Measurements from ENCODE around the gene MYL4. TPM values are rescaled to one million over a fixed set of nuclear protein-coding genes. Genes with fewer than 3 reads are reported as not detected.
"Not testable (repeated sequence)": the region's sequence is repeated elsewhere in the genome, so short reads cannot be mapped to it uniquely, and the experiment has no call there.

The MYL4 gene
- 0.27 TPM for total RNA-seq

GRCh38 chr17:47208744-47209488 is at the start of gene MYL4:
Gene MYL4 (plus strand): TSS chr17:47209348. CDS start chr17:47209423, 75 bp downstream.
- no peak for DNase-seq (ENCODE audit: low read depth in 2 of 3, low spot score in 2 of 3)

- peak in 2 of 3 donors; percentile 24 to 48 for DNase-seq (ENCODE audit: low read depth in 2 of 3, low spot score in 2 of 3)
Observed at GRCh38 chr17:47162013-47162622, 47.0 kb upstream of the MYL4 start.

- no peak for DNase-seq (ENCODE audit: low read depth in 2 of 3, low spot score in 2 of 3)
Observed at GRCh38 chr17:47164263-47164662, 44.9 kb upstream of the MYL4 start.

GRCh38 chr17:47165137-47165536 is 44.0 kb upstream of the MYL4 start:
- DNase-seq (ENCODE audit: low read depth in 2 of 3, low spot score in 2 of 3): no peak

GRCh38 chr17:47166854-47167253 is 42.3 kb upstream of the MYL4 start:
- DNase-seq (ENCODE audit: low read depth in 2 of 3, low spot score in 2 of 3): not testable (repeated sequence)

- DNase-seq (ENCODE audit: low read depth in 2 of 3, low spot score in 2 of 3): not testable (repeated sequence)
Observed at GRCh38 chr17:47168896-47169295, 40.3 kb upstream of the MYL4 start.

- no peak for DNase-seq (ENCODE audit: low read depth in 2 of 3, low spot score in 2 of 3)
Observed at GRCh38 chr17:47170710-47171109, 38.4 kb upstream of the MYL4 start.

- DNase-seq (ENCODE audit: low read depth in 2 of 3, low spot score in 2 of 3): no peak
Observed at GRCh38 chr17:47172696-47173565, 36.2 kb upstream of the MYL4 start.

GRCh38 chr17:47174823-47175222 is 34.3 kb upstream of the MYL4 start:
- DNase-seq (ENCODE audit: low read depth in 2 of 3, low spot score in 2 of 3): not testable (repeated sequence)

- no peak for DNase-seq (ENCODE audit: low read depth in 2 of 3, low spot score in 2 of 3)
Observed at GRCh38 chr17:47176389-47176826, 32.7 kb upstream of the MYL4 start.

- no peak for DNase-seq (ENCODE audit: low read depth in 2 of 3, low spot score in 2 of 3)
Observed at GRCh38 chr17:47177261-47177660, 31.9 kb upstream of the MYL4 start.

- no peak for DNase-seq (ENCODE audit: low read depth in 2 of 3, low spot score in 2 of 3)
Observed at GRCh38 chr17:47179141-47179540, 30.0 kb upstream of the MYL4 start.

- DNase-seq (ENCODE audit: low read depth in 2 of 3, low spot score in 2 of 3): no peak
Observed at GRCh38 chr17:47180337-47180736, 28.8 kb upstream of the MYL4 start.

- not testable (repeated sequence) for DNase-seq (ENCODE audit: low read depth in 2 of 3, low spot score in 2 of 3)
Observed at GRCh38 chr17:47180988-47181387, 28.2 kb upstream of the MYL4 start.

- DNase-seq (ENCODE audit: low read depth in 2 of 3, low spot score in 2 of 3): no peak
Observed at GRCh38 chr17:47184681-47185080, 24.5 kb upstream of the MYL4 start.

GRCh38 chr17:47188271-47188875 is 20.8 kb upstream of the MYL4 start:
- DNase-seq (ENCODE audit: low read depth in 2 of 3, low spot score in 2 of 3): peak; percentile 13 to 24 (median 17)

GRCh38 chr17:47188876-47189731 is 20.0 kb upstream of the MYL4 start, which contains the start of gene CDC27:
Gene CDC27 (minus strand): TSS chr17:47189295. CDS start chr17:47189172, 123 bp downstream.
- peak; percentile 98 to 100 (median 99) for DNase-seq (ENCODE audit: low read depth in 2 of 3, low spot score in 2 of 3)

GRCh38 chr17:47189732-47190237 is 19.4 kb upstream of the MYL4 start:
- DNase-seq (ENCODE audit: low read depth in 2 of 3, low spot score in 2 of 3): no peak

GRCh38 chr17:47190243-47190642 is 18.9 kb upstream of the MYL4 start:
- no peak for DNase-seq (ENCODE audit: low read depth in 2 of 3, low spot score in 2 of 3)

- DNase-seq (ENCODE audit: low read depth in 2 of 3, low spot score in 2 of 3): no peak
Observed at GRCh38 chr17:47190770-47191169, 18.4 kb upstream of the MYL4 start.

Measured in hematopoietic multipotent progenitor cell (in vitro differentiated cells).